GM12878 (cell line): Measurements from ENCODE around the gene OSTC. TPM values are rescaled to one million over a fixed set of nuclear protein-coding genes. Genes with fewer than 3 reads are reported as not detected.

Source experiments
- ATAC-seq: fragments of 200-7000 bp; cut with Tn5 transposase; 3 replicates; pipeline ENCODE4 v1.9.1; 2020; ENCODE audit warnings: mild to moderate bottlenecking, moderate library complexity
- BruUV-seq: library from RNA; stranded (reverse); fragments of 400-500 nt; replicated peaks from 2 replicates; lab custom pipeline; 2021; lab: Mats Ljungman, UMichigan
- CTCF ChIA-PET: fragments of 300-600 bp; sonication (Branson Sonifier 250); formaldehyde crosslinking; extraction: SDS; loops from one replicate; lab custom pipeline; 2021; ENCODE audit warnings: inconsistent platforms; lab: Yijun Ruan, JAX
- POLR2A ChIA-PET: fragments of 350-600 bp; formaldehyde crosslinking; extraction: SDS; loops from one replicate; lab custom pipeline; 2021; ENCODE audit warnings: inconsistent platforms; lab: Charles Lee
- RAD21 ChIA-PET: fragments of 300-600 bp; sonication (Branson Sonifier 250); formaldehyde crosslinking; loops from one replicate; lab custom pipeline; 2023; ENCODE audit warnings: antibody characterized with exemption; ENCODE audit not compliant: unreplicated experiment; lab: Charles Lee
- SMC1A ChIA-PET: fragments of 300-600 bp; sonication (Branson Sonifier 250); formaldehyde crosslinking; loops from one replicate; lab custom pipeline; 2023; ENCODE audit not compliant: unreplicated experiment, uncharacterized antibody; lab: Charles Lee
- DNase-seq: peaks from one replicate; pipeline ENCODE4 v3.0.0-alpha.2; 2011; ENCODE audit warnings: low read depth, low spot score
- FAIRE-seq: peaks from 3 replicates; lab custom pipeline; 2011; peaks lifted over from hg19 to GRCh38; lab: Jason Lieb, UNC
- H2AFZ ChIP-seq: 2 replicates; pipeline ENCODE4 v1.6.0; 2011; ENCODE audit warnings: low read depth, low read length, control low read depth; ENCODE audit not compliant: control insufficient read depth
- H3K27ac ChIP-seq: 2 replicates; pipeline ENCODE4 v1.5.1; 2011; ENCODE audit warnings: control low read depth; ENCODE audit not compliant: control insufficient read depth, insufficient read depth
- H3K27me3 ChIP-seq, 2 experiments: replicated peaks in 1 of 2; 2 replicates each; pipeline versions ENCODE4 v1.6.0 to v1.6.1; 2011; ENCODE audit warnings: low read length in 1 of 2; ENCODE audit not compliant: control insufficient read depth in 2 of 2, insufficient read depth in 2 of 2
- H3K36me3 ChIP-seq, 2 experiments: 2 replicates each; pipeline ENCODE4 v1.5.1; 2011; ENCODE audit warnings: low read length in 1 of 2; ENCODE audit not compliant: control insufficient read depth in 2 of 2, insufficient read depth in 2 of 2
- H3K4me1 ChIP-seq: 2 replicates; pipeline ENCODE4 v1.6.1; 2011; ENCODE audit warnings: mild to moderate bottlenecking, low read length, moderate library complexity, mixed read lengths; ENCODE audit not compliant: control insufficient read depth, insufficient read depth
- H3K4me2 ChIP-seq: 2 replicates; pipeline ENCODE4 v1.6.0; 2011; ENCODE audit warnings: control low read depth; ENCODE audit not compliant: control insufficient read depth, insufficient read depth
- H3K4me3 ChIP-seq: fragments of 200-600 bp; sonication (generic); 2 replicates; pipeline ENCODE4 v1.5.1; 2016
- H3K79me2 ChIP-seq: 2 replicates; pipeline ENCODE4 v1.6.0; 2011; ENCODE audit warnings: low read length; ENCODE audit not compliant: control insufficient read depth, insufficient read depth
- H3K9ac ChIP-seq: 2 replicates; pipeline ENCODE4 v1.8.0; 2011; ENCODE audit warnings: low read length, control low read depth, mixed read lengths; ENCODE audit not compliant: control insufficient read depth, insufficient read depth
- H3K9me3 ChIP-seq: replicated peaks from 3 replicates; pipeline ENCODE4 v1.5.1; 2011; ENCODE audit warnings: mild to moderate bottlenecking, low read length; ENCODE audit not compliant: control insufficient read depth, insufficient read depth
- H4K20me1 ChIP-seq: 2 replicates; pipeline ENCODE4 v1.6.0; 2011; ENCODE audit not compliant: control insufficient read depth, insufficient read depth
- BCL11A ChIP-seq: IDR thresholded peaks from 2 replicates; pipeline ENCODE4 v1.6.1; 2011; ENCODE audit warnings: low read depth, low read length
- BMI1 ChIP-seq: fragments of 450-650 bp; IDR thresholded peaks from 2 replicates; pipeline ENCODE4 v1.6.1; 2016; ENCODE audit warnings: mild to moderate bottlenecking, moderate library complexity, borderline replicate concordance
- CEBPB ChIP-seq, 2 experiments: fragments of 150-350 bp in 1 of 2; IDR thresholded peaks; 2 replicates each; pipeline ENCODE4 v1.6.1; 2012 to 2014; ENCODE audit warnings: low read depth in 2 of 2, low read length in 2 of 2, borderline replicate concordance in 1 of 2, inconsistent platforms in 1 of 2
- CHD4 ChIP-seq: fragments of 200-600 bp; sonication (generic); IDR thresholded peaks from 2 replicates; pipeline ENCODE4 v1.6.1; 2016; ENCODE audit warnings: mild to moderate bottlenecking
- CREM ChIP-seq: IDR thresholded peaks from 2 replicates; pipeline ENCODE4 v1.6.1; 2014; ENCODE audit warnings: antibody characterized with exemption, low read depth
- FOXM1 ChIP-seq: IDR thresholded peaks from 2 replicates; pipeline ENCODE4 v1.6.1; 2012; ENCODE audit warnings: low read depth, mild to moderate bottlenecking, inconsistent platforms, low read length, moderate library complexity
- HDGF ChIP-seq: fragments of 450-650 bp; IDR thresholded peaks from 2 replicates; pipeline ENCODE4 v1.6.1; 2016; ENCODE audit warnings: antibody characterized with exemption
- PML ChIP-seq: IDR thresholded peaks from 2 replicates; pipeline ENCODE4 v1.6.1; 2012; ENCODE audit warnings: low read length, inconsistent platforms
- POU2F2 ChIP-seq: IDR thresholded peaks from 3 replicates; pipeline ENCODE4 v1.6.1; 2011; ENCODE audit warnings: low read depth, mild to moderate bottlenecking, low read length, borderline replicate concordance
- RAD51 ChIP-seq: fragments of 450-650 bp; IDR thresholded peaks from 2 replicates; pipeline ENCODE4 v1.6.1; 2016; ENCODE audit warnings: moderate library complexity, mild to moderate bottlenecking, inconsistent platforms
- RB1 ChIP-seq: fragments of 450-650 bp; formaldehyde crosslinking; IDR thresholded peaks from 2 replicates; pipeline ENCODE4 v1.6.1; 2017; ENCODE audit warnings: mild to moderate bottlenecking, borderline replicate concordance
- WRNIP1 ChIP-seq: IDR thresholded peaks from 2 replicates; pipeline ENCODE4 v1.6.1; 2011; ENCODE audit warnings: low read depth, low read length, improper control_type of control experiment, borderline replicate concordance
- YY1 ChIP-seq: IDR thresholded peaks from 2 replicates; pipeline ENCODE4 v1.6.1; 2011; ENCODE audit warnings: low read depth, mild to moderate bottlenecking, low read length
- ZNF207 ChIP-seq: fragments of 450-650 bp; IDR thresholded peaks from 2 replicates; pipeline ENCODE4 v1.6.1; 2014; ENCODE audit warnings: antibody characterized with exemption, mild to moderate bottlenecking, borderline replicate concordance
- ZNF622 ChIP-seq: fragments of 450-650 bp; IDR thresholded peaks from 2 replicates; pipeline ENCODE4 v1.6.1; 2017; ENCODE audit warnings: mild to moderate bottlenecking, inconsistent platforms
- WGBS: methylation state at CpG from one replicate; pipeline ENCODE4 v1.1.6; 2016; ENCODE audit warnings: low lambda C conversion rate; ENCODE audit not compliant: insufficient replicate concordance, insufficient coverage; ENCODE audit errors: missing lambda C conversion rate; 5-methylcytosine and 5-hydroxymethylcytosine counted together
- in situ Hi-C: fragments of 300-500 bp; cut with MboI; formaldehyde crosslinking; loops from 9 replicates; pipeline ENCODE4 v1.14.3; 2018; ENCODE audit warnings: mixed read lengths
- intact Hi-C: fragments of 100-400 bp; cut with micrococcal nuclease; formaldehyde crosslinking; loops from one replicate; pipeline ENCODE4 v1.14.2; 2022; ENCODE audit not compliant: unreplicated experiment
- polyA plus RNA-seq, 11 experiments: library from polyadenylated mRNA; depleted of rRNA in 4 of 11; unstranded in 6 of 11; stranded (reverse) in 5 of 11; fragments of >200 nt; fragmentation: Nextera tagmentation in 4 of 11; fragmentation: Illumina TruSeq in 1 of 11; extraction: Ambion mirVana in 4 of 11; extraction: Trizol in 1 of 11; gene quantifications; 1 replicate in 1 of 11; 2 replicates in 10 of 11; pipeline versions ENCODE4 v1.2.1 to v1.2.3, GENCODE V29; 2011 to 2016; ENCODE audit warnings: inconsistent platforms in 2 of 11, missing spikeins in 2 of 11, low read depth in 1 of 11
- total RNA-seq, 4 experiments: library from RNA; depleted of rRNA in 3 of 4; stranded (reverse); fragments of >200 nt in 3 of 4; fragmentation: Illumina TruSeq in 1 of 4; extraction: Trizol in 1 of 4; gene quantifications; 2 replicates each; pipeline versions ENCODE4 v1.2.1 to v1.2.3, GENCODE V29; 2013 to 2021
- TF ChIP-seq, protein P1 (sequence below): fragments of 450-650 bp; IDR thresholded peaks from 2 replicates; pipeline ENCODE4 v1.6.1; 2017; ENCODE audit warnings: low read depth, mild to moderate bottlenecking, moderate library complexity
- TF ChIP-seq, protein P2 (sequence below): fragments of 450-650 bp; IDR thresholded peaks from 2 replicates; pipeline ENCODE4 v1.6.1; 2016; ENCODE audit warnings: mild to moderate bottlenecking, moderate library complexity, borderline replicate concordance
- TF ChIP-seq, protein P3 (sequence below): fragments of 150-350 bp; IDR thresholded peaks from 2 replicates; pipeline ENCODE4 v1.6.1; 2016; ENCODE audit warnings: low read depth, low read length

Gene OSTC
- total and polyA plus RNA-seq, 10 of the 15 experiments (the other 5 are each of a cell fraction or from before 2014, with no cell fraction given), result 106 to 681 (median 181) TPM

DNA sequence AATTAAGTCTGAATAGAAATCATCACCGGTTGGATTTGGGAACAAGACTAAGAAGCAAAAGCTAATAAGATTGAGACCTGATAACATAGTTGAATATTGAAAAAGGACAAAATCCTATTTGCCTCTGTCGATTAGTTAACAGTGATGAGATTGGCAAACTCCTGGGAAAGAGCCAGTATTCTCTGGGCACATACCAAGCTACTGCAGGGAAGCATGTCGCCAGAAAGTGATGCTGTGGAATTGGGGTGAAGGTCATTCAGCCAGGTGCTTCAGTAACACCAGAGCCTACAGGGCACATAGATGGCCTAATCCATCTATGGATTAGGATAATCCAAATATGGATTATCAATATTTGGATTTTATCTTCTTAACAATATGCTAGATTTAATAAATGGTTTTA, 44.0 kb downstream of the OSTC start:
- in situ Hi-C loops, result no loop called here
- no peaks in the 10 kb centered on the region for H3K36me3 ChIP-seq
- H4K20me1 ChIP-seq, result no peaks in the 10 kb centered on the region
- ChIA-PET POLR2A (no interaction called here), CTCF (interaction anchor here (1.1 kb wide), 1 partner anchor 403 kb away, joined by 3 read pairs; no protein-coding TSS in a partner anchor), SMC1A (interaction anchor here (0.5 to 0.8 kb wide), 2 partner anchors 12 to 55 kb away, joined by 3 read pairs; no protein-coding TSS in a partner anchor), RAD21 (no interaction called here)
- no peak overlapping the region for H3K27ac ChIP-seq
- intact Hi-C loops, result no loop called here
- no peaks in the 10 kb centered on the region for H3K9me3 ChIP-seq
- WGBS, result 61% methylated on average over 3 of the region's 3 CpGs
- no peak overlapping the region for H2AFZ ChIP-seq
- H3K4me3 ChIP-seq, result no peak overlapping the region
- FAIRE-seq (no peak), ATAC-seq (no peak), DNase-seq (no peak)
- no peaks in the 10 kb centered on the region for H3K79me2 ChIP-seq
- BruUV-seq, result no TSS peak
- H3K27me3 ChIP-seq, result no peaks in the 10 kb centered on the region
- no peaks in the 10 kb centered on the region for H3K4me1 ChIP-seq
- no peak overlapping the region for H3K4me2 ChIP-seq
- H3K9ac ChIP-seq, result no peak overlapping the region
- TF ChIP-seq RAD51, result no peak
- TF ChIP-seq, protein P1, sequence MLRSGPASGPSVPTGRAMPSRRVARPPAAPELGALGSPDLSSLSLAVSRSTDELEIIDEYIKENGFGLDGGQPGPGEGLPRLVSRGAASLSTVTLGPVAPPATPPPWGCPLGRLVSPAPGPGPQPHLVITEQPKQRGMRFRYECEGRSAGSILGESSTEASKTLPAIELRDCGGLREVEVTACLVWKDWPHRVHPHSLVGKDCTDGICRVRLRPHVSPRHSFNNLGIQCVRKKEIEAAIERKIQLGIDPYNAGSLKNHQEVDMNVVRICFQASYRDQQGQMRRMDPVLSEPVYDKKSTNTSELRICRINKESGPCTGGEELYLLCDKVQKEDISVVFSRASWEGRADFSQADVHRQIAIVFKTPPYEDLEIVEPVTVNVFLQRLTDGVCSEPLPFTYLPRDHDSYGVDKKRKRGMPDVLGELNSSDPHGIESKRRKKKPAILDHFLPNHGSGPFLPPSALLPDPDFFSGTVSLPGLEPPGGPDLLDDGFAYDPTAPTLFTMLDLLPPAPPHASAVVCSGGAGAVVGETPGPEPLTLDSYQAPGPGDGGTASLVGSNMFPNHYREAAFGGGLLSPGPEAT, result no peak
- TF ChIP-seq PML, result no peak
- TF ChIP-seq YY1, result no peak
- TF ChIP-seq, protein P2, sequence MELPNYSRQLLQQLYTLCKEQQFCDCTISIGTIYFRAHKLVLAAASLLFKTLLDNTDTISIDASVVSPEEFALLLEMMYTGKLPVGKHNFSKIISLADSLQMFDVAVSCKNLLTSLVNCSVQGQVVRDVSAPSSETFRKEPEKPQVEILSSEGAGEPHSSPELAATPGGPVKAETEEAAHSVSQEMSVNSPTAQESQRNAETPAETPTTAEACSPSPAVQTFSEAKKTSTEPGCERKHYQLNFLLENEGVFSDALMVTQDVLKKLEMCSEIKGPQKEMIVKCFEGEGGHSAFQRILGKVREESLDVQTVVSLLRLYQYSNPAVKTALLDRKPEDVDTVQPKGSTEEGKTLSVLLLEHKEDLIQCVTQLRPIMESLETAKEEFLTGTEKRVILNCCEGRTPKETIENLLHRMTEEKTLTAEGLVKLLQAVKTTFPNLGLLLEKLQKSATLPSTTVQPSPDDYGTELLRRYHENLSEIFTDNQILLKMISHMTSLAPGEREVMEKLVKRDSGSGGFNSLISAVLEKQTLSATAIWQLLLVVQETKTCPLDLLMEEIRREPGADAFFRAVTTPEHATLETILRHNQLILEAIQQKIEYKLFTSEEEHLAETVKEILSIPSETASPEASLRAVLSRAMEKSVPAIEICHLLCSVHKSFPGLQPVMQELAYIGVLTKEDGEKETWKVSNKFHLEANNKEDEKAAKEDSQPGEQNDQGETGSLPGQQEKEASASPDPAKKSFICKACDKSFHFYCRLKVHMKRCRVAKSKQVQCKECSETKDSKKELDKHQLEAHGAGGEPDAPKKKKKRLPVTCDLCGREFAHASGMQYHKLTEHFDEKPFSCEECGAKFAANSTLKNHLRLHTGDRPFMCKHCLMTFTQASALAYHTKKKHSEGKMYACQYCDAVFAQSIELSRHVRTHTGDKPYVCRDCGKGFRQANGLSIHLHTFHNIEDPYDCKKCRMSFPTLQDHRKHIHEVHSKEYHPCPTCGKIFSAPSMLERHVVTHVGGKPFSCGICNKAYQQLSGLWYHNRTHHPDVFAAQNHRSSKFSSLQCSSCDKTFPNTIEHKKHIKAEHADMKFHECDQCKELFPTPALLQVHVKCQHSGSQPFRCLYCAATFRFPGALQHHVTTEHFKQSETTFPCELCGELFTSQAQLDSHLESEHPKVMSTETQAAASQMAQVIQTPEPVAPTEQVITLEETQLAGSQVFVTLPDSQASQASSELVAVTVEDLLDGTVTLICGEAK, result no peak
- TF ChIP-seq, protein P3, sequence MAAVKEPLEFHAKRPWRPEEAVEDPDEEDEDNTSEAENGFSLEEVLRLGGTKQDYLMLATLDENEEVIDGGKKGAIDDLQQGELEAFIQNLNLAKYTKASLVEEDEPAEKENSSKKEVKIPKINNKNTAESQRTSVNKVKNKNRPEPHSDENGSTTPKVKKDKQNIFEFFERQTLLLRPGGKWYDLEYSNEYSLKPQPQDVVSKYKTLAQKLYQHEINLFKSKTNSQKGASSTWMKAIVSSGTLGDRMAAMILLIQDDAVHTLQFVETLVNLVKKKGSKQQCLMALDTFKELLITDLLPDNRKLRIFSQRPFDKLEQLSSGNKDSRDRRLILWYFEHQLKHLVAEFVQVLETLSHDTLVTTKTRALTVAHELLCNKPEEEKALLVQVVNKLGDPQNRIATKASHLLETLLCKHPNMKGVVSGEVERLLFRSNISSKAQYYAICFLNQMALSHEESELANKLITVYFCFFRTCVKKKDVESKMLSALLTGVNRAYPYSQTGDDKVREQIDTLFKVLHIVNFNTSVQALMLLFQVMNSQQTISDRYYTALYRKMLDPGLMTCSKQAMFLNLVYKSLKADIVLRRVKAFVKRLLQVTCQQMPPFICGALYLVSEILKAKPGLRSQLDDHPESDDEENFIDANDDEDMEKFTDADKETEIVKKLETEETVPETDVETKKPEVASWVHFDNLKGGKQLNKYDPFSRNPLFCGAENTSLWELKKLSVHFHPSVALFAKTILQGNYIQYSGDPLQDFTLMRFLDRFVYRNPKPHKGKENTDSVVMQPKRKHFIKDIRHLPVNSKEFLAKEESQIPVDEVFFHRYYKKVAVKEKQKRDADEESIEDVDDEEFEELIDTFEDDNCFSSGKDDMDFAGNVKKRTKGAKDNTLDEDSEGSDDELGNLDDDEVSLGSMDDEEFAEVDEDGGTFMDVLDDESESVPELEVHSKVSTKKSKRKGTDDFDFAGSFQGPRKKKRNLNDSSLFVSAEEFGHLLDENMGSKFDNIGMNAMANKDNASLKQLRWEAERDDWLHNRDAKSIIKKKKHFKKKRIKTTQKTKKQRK, result no peak
- TF ChIP-seq FOXM1, result no peak
- TF ChIP-seq HDGF, result no peak
- TF ChIP-seq CHD4, result no peak
- TF ChIP-seq POU2F2, result no peak
- no peak for TF ChIP-seq WRNIP1
- TF ChIP-seq ZNF622, result no peak
- TF ChIP-seq BCL11A, result no peak
- TF ChIP-seq CEBPB (IDR thresholded peaks at IDR 0.05; ENCODE audit: borderline replicate concordance in 1 of 2, low read depth in 2 of 2, low read length in 2 of 2), result no peak
- no peak for TF ChIP-seq CREM
- no peak for TF ChIP-seq ZNF207
- no peak for TF ChIP-seq BMI1
- TF ChIP-seq RB1, result no peak
